Liver (tissue), 9 donors: ENCODE data around the gene PIK3CA. TPM values are rescaled to one million over a fixed set of nuclear protein-coding genes. Genes with fewer than 3 reads are reported as not detected.
"Not testable (repeated sequence)": the region's sequence is repeated elsewhere in the genome, so short reads cannot be mapped to it uniquely, and the experiment has no call there.

Experiments used
- DNase-seq: peaks from one replicate; pipeline ENCODE4 v3.0.0-alpha.2; 2017; ENCODE audit warnings: low spot score
- H3K27ac ChIP-seq, 2 donors: one replicate each; pipeline ENCODE4 v1.7.0; 2013; ENCODE audit warnings: inconsistent platforms in 2 of 2, low read length in 2 of 2, control low read depth in 1 of 2, low read depth in 1 of 2, mild to moderate bottlenecking in 1 of 2
- H3K27me3 ChIP-seq, 4 donors: one replicate each; pipeline versions ENCODE4 v1.6.1 to v1.7.0; 2013; ENCODE audit warnings: low read length in 3 of 4, inconsistent platforms in 1 of 4, mild to moderate bottlenecking in 1 of 4, moderate library complexity in 1 of 4; ENCODE audit not compliant: control insufficient read depth in 4 of 4, insufficient read depth in 4 of 4
- H3K36me3 ChIP-seq, 4 donors: one replicate each; pipeline versions ENCODE4 v1.6.1 to v1.7.0; 2013; ENCODE audit warnings: low read length in 3 of 4, mild to moderate bottlenecking in 3 of 4, low read depth in 1 of 4, moderate library complexity in 1 of 4; ENCODE audit not compliant: control insufficient read depth in 4 of 4, insufficient read depth in 3 of 4
- H3K4me1 ChIP-seq, 4 donors: one replicate each; pipeline versions ENCODE4 v1.6.1 to v1.7.0; 2013; ENCODE audit warnings: low read length in 3 of 4, mild to moderate bottlenecking in 3 of 4, moderate library complexity in 1 of 4; ENCODE audit not compliant: control insufficient read depth in 4 of 4, insufficient read depth in 4 of 4
- H3K4me3 ChIP-seq, 3 donors: one replicate each; pipeline versions ENCODE4 v1.6.1 to v1.7.0; 2013; ENCODE audit warnings: low read length in 3 of 3, control low read depth in 1 of 3, low read depth in 1 of 3, mild to moderate bottlenecking in 1 of 3
- H3K9ac ChIP-seq, 2 donors: one replicate each; pipeline ENCODE4 v1.7.0; 2013; ENCODE audit warnings: low read length in 2 of 2, mild to moderate bottlenecking in 2 of 2, moderate library complexity in 2 of 2, control low read depth in 1 of 2, low read depth in 1 of 2
- H3K9me3 ChIP-seq, 4 donors: one replicate each; pipeline versions ENCODE4 v1.6.1 to v1.7.0; 2013; ENCODE audit warnings: low read length in 3 of 4; ENCODE audit not compliant: control insufficient read depth in 4 of 4
- CTCF ChIP-seq: fragments of 150-350 bp; IDR thresholded peaks from 2 replicates; pipeline ENCODE4 v1.5.1; 2017; ENCODE audit warnings: improper control_type of control experiment, low read depth, low read length; ENCODE audit not compliant: missing input control
- FOXA1 ChIP-seq: IDR thresholded peaks from 2 replicates; pipeline ENCODE4 v1.6.1; 2016; ENCODE audit warnings: antibody characterized with exemption
- GABPA ChIP-seq, 2 donors: IDR thresholded peaks in 1 of 2; conservative IDR thresholded peaks in 1 of 2; 2 replicates each; pipeline ENCODE4 v1.6.1; 2016; ENCODE audit warnings: antibody characterized with exemption in 2 of 2, mild to moderate bottlenecking in 1 of 2, moderate library complexity in 1 of 2
- JUND ChIP-seq, 2 donors: IDR thresholded peaks; 2 replicates each; pipeline ENCODE4 v1.6.1; 2016; ENCODE audit warnings: antibody characterized with exemption in 2 of 2
- MAX ChIP-seq: IDR thresholded peaks from 2 replicates; pipeline ENCODE4 v1.6.1; 2016; ENCODE audit warnings: antibody characterized with exemption
- NR2F2 ChIP-seq: IDR thresholded peaks from 2 replicates; pipeline ENCODE4 v1.6.1; 2016; ENCODE audit warnings: antibody characterized with exemption
- RAD21 ChIP-seq, 2 donors: IDR thresholded peaks; 2 replicates each; pipeline ENCODE4 v1.6.1; 2016; ENCODE audit warnings: antibody characterized with exemption in 2 of 2, mild to moderate bottlenecking in 2 of 2
- REST ChIP-seq: IDR thresholded peaks from 2 replicates; pipeline ENCODE4 v1.6.1; 2016; ENCODE audit warnings: antibody characterized with exemption, mild to moderate bottlenecking
- RXRA ChIP-seq, 2 donors: IDR thresholded peaks; 2 replicates each; pipeline ENCODE4 v1.6.1; 2017 to 2018; ENCODE audit warnings: antibody characterized with exemption in 2 of 2, mild to moderate bottlenecking in 1 of 2
- TAF1 ChIP-seq: conservative IDR thresholded peaks from 2 replicates; pipeline ENCODE4 v1.6.1; 2016; ENCODE audit warnings: antibody characterized with exemption, mild to moderate bottlenecking
- YY1 ChIP-seq: IDR thresholded peaks from 2 replicates; pipeline ENCODE4 v1.6.1; 2016; ENCODE audit warnings: antibody characterized with exemption, mild to moderate bottlenecking
- WGBS: extraction: QIAGEN DNeasy Blood & Tissue Kit; methylation state at CpG from one replicate; pipeline ENCODE4 v1.1.7; 2013; 5-methylcytosine and 5-hydroxymethylcytosine counted together
- polyA plus RNA-seq, 2 donors: library from polyadenylated mRNA; stranded (reverse) in 1 of 2; unstranded in 1 of 2; fragments of 200-250 nt in 1 of 2; fragments of >200 nt in 1 of 2; fragmentation: Nextera tagmentation in 1 of 2; extraction: Ambion mirVana in 1 of 2; gene quantifications; one replicate each; pipeline versions ENCODE4 v1.2.1 to v1.2.3, GENCODE V29; 2013 to 2015
- total RNA-seq, 2 donors: library from RNA; depleted of rRNA; stranded (reverse); fragments of >200 nt; gene quantifications; one replicate each; pipeline ENCODE4 v1.2.3, GENCODE V29; 2014
- donor health status: healthy.
- donor health status: healthy.
- donor health status: healthy.
- donor health status: healthy.
- donor health status: healthy.

PIK3CA gene
- total and polyA plus RNA-seq, 4 donors = 3.6 to 14.6 (median 7.2) TPM

GRCh38 chr3:179240299-179240698 is 92.1 kb downstream of the PIK3CA start:
- not testable (repeated sequence) for H3K9me3 ChIP-seq, H3K27ac ChIP-seq, H3K27me3 ChIP-seq, H3K4me1 ChIP-seq, H3K36me3 ChIP-seq, H3K4me3 ChIP-seq, DNase-seq, H3K9ac ChIP-seq
- 60% methylated on average over 1 of the region's 1 CpG for WGBS

GRCh38 chr3:179242859-179243258 is 94.7 kb downstream of the PIK3CA start:
- DNase-seq, H3K4me3 ChIP-seq, H3K9me3 ChIP-seq, H3K9ac ChIP-seq, H3K4me1 ChIP-seq, H3K27ac ChIP-seq, H3K27me3 ChIP-seq, H3K36me3 ChIP-seq: not testable (repeated sequence)
- 96% methylated on average over 1 of the region's 2 CpGs for WGBS

- H3K9me3 ChIP-seq = no peaks in the 10 kb centered on the region
- H3K27ac ChIP-seq = no peak overlapping the region
- H3K9ac ChIP-seq = no peak overlapping the region
- no peak for TF ChIP-seq JUND (IDR thresholded peaks at IDR 0.05)
- no peak for TF ChIP-seq FOXA1
- TF ChIP-seq YY1 = no peak
- no peak for TF ChIP-seq TAF1
- no peak for TF ChIP-seq NR2F2
- no peak for TF ChIP-seq RAD21 (IDR thresholded peaks at IDR 0.05)
- TF ChIP-seq RXRA (IDR thresholded peaks at IDR 0.05) = no peak
- TF ChIP-seq MAX = no peak
- no peak for TF ChIP-seq GABPA (IDR thresholded peaks at IDR 0.05 in 1 of 2, conservative IDR thresholded peaks at IDR 0.05 in 1 of 2)
- TF ChIP-seq CTCF = no peak
- no peak for TF ChIP-seq REST
- no peak overlapping the region for H3K4me3 ChIP-seq
- no peak for DNase-seq
- H3K36me3 ChIP-seq = no peaks in the 10 kb centered on the region
- no peaks in the 10 kb centered on the region for H3K4me1 ChIP-seq
- no peaks in the 10 kb centered on the region for H3K27me3 ChIP-seq
- 91% methylated on average over 1 of the region's 1 CpG for WGBS
Observed at GRCh38 chr3:179244878-179245277, 96.7 kb downstream of the PIK3CA start.
